Measurements from ENCODE around the gene CDS1.

DNA sequence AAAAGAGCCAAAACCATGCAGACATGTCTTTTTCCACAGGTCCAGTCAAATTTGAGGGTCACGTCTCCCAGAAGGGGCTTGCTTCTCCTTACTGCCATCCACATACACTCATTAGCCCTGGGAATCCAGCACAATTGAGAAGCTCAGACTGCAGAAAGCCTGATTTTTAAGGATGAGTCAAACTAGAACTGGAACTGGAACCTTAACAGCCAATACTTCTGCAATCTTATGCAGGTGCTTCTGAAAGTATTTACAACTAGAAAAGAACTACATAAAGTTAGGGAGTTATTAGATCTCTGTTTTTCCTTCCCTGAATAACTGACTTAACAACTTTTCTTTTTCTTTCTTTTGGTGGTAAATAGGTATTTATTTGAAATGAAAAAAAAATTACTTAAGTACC is 86.3 kb downstream of the CDS1 start:
- no peak for TF ChIP-seq POLR2A (IDR thresholded peaks at IDR 0.05)
- TF ChIP-seq, protein P1, sequence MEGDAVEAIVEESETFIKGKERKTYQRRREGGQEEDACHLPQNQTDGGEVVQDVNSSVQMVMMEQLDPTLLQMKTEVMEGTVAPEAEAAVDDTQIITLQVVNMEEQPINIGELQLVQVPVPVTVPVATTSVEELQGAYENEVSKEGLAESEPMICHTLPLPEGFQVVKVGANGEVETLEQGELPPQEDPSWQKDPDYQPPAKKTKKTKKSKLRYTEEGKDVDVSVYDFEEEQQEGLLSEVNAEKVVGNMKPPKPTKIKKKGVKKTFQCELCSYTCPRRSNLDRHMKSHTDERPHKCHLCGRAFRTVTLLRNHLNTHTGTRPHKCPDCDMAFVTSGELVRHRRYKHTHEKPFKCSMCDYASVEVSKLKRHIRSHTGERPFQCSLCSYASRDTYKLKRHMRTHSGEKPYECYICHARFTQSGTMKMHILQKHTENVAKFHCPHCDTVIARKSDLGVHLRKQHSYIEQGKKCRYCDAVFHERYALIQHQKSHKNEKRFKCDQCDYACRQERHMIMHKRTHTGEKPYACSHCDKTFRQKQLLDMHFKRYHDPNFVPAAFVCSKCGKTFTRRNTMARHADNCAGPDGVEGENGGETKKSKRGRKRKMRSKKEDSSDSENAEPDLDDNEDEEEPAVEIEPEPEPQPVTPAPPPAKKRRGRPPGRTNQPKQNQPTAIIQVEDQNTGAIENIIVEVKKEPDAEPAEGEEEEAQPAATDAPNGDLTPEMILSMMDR (IDR thresholded peaks at IDR 0.05), result no peak

Data from stomach (tissue), 4 donors.